Activated CD8-positive, alpha-beta T cell treated with anti-CD3 and anti-CD28 coated beads for 36 hours (primary cell): ENCODE measurements around the gene PTPN4. TPM values are rescaled to one million over a fixed set of nuclear protein-coding genes. Genes with fewer than 3 reads are reported as not detected.

Experiments
- ATAC-seq: fragments of 200-7000 bp; cut with Tn5 transposase; one replicate; pipeline ENCODE4 v1.10.0; 2021; ENCODE audit warnings: mild to moderate bottlenecking, moderate library complexity
- CTCF ChIA-PET: fragments of 350-600 bp; sonication (Branson Sonifier 250); formaldehyde crosslinking; loops from one replicate; lab custom pipeline; 2021; ENCODE audit warnings: antibody characterized with exemption; lab: Charles Lee
- POLR2A ChIA-PET: fragments of 350-600 bp; sonication (Branson Sonifier 250); formaldehyde crosslinking; loops from one replicate; lab custom pipeline; 2021; ENCODE audit warnings: antibody characterized with exemption; lab: Charles Lee
- DNase-seq: peaks from one replicate; pipeline ENCODE4 v3.0.0-alpha.2; 2020
- H3K27ac Mint-ChIP-seq: one replicate; pipeline ENCODE4 v1.8.0; 2021; ENCODE audit warnings: mild to moderate bottlenecking, mixed read lengths
- H3K27me3 Mint-ChIP-seq: one replicate; pipeline ENCODE4 v1.8.0; 2021; ENCODE audit warnings: mixed read lengths
- H3K36me3 Mint-ChIP-seq: one replicate; pipeline ENCODE4 v1.8.0; 2021; ENCODE audit warnings: low read depth, mixed read lengths
- H3K4me1 Mint-ChIP-seq: one replicate; pipeline ENCODE4 v1.8.0; 2021; ENCODE audit warnings: low read depth, mixed read lengths
- H3K4me3 Mint-ChIP-seq: one replicate; pipeline ENCODE4 v1.8.0; 2021; ENCODE audit warnings: mild to moderate bottlenecking, moderate library complexity, mixed read lengths
- H3K9me3 Mint-ChIP-seq: one replicate; pipeline ENCODE4 v1.8.0; 2021; ENCODE audit warnings: mixed read lengths
- intact Hi-C: fragments of 100-400 bp; cut with micrococcal nuclease; formaldehyde crosslinking; loops from one replicate; pipeline ENCODE4 v1.10.0; 2022
- total RNA-seq, 2 experiments: library from RNA; stranded (reverse); gene quantifications; one replicate each; pipeline ENCODE4 v1.2.3, GENCODE V29; 2021
- TF ChIP-seq, protein P1 (sequence below): fragments of 200-600 bp; IDR thresholded peaks from one replicate; pipeline ENCODE4 v1.8.0; 2022; ENCODE audit warnings: antibody characterized with exemption, mild to moderate bottlenecking

Gene PTPN4
- total RNA-seq, 2 experiments from 2014 or later, result 34.4 to 40.2 TPM

DNA sequence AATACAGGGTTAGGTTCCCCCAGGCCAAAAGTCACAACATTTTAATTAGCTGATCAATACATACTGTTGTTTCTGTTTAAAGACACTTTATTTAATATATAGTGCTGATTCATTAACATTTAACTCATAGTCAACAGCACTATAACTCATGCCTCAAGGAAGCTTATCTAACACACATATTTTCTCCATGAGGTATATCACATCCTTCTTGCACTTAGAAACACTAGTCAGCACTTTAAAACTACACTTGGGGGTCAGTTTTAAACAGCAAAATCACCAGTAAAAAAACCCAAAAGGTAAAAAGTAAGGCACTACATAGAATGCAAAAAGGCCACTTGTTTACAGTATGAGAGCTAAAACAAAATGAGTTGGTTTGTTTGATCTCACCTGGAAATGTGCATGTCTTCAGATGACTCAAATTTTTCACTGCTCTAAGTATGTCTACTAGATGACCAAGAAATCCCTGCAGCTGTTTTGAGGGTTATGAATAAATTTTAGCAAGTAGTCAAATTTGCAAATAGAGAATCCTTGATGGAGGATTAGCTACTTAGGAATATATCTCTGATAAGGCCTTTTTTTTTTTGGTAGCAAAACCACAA lies 199.0 kb downstream of the PTPN4 start:
- POLR2A ChIA-PET, result no interaction called here
- H3K9me3 Mint-ChIP-seq, result no peaks in the 10 kb centered on the region
- CTCF ChIA-PET, result interaction anchor here (1.7 to 1.8 kb wide), 2 partner anchors 16 to 256 kb away, joined by 3 to 5 read pairs; no protein-coding TSS in a partner anchor
- ATAC-seq, result peak; percentile 67
- H3K27me3 Mint-ChIP-seq, result no peaks in the 10 kb centered on the region
- H3K36me3 Mint-ChIP-seq, result peaks cover 41% of the 10 kb centered on the region
- intact Hi-C loops, result no loop called here
- H3K4me1 Mint-ChIP-seq, result peaks cover 27% of the 10 kb centered on the region
- TF ChIP-seq, protein P1, sequence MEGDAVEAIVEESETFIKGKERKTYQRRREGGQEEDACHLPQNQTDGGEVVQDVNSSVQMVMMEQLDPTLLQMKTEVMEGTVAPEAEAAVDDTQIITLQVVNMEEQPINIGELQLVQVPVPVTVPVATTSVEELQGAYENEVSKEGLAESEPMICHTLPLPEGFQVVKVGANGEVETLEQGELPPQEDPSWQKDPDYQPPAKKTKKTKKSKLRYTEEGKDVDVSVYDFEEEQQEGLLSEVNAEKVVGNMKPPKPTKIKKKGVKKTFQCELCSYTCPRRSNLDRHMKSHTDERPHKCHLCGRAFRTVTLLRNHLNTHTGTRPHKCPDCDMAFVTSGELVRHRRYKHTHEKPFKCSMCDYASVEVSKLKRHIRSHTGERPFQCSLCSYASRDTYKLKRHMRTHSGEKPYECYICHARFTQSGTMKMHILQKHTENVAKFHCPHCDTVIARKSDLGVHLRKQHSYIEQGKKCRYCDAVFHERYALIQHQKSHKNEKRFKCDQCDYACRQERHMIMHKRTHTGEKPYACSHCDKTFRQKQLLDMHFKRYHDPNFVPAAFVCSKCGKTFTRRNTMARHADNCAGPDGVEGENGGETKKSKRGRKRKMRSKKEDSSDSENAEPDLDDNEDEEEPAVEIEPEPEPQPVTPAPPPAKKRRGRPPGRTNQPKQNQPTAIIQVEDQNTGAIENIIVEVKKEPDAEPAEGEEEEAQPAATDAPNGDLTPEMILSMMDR, result no peak
- DNase-seq, result no peak
- H3K4me3 Mint-ChIP-seq, result no peak overlapping the region
- H3K27ac Mint-ChIP-seq, result peak overlapping the region; percentile 50

DNA sequence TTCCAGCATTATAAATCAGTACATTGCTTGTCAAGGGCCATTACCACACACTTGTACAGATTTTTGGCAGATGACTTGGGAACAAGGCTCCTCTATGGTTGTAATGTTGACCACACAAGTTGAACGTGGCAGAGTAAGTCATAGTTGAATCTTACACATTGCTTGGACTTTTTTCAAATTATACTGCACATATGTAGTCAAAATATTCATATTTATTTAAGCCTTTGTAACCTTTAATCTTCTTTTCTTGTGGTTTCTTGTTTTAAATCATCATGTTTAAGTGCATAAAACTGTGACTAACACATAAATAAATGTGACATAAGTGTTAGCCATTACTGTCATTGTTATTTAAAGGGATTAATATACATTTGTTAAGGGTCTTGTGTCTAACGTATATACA lies 201.1 kb downstream of the PTPN4 start:
- ATAC-seq (peak; percentile 74), DNase-seq (no peak)
- ChIA-PET CTCF (no interaction called here), POLR2A (no interaction called here)
- intact Hi-C loops, result no loop called here
- peaks cover 37% of the 10 kb centered on the region for H3K36me3 Mint-ChIP-seq
- H3K4me1 Mint-ChIP-seq, result peaks cover 22% of the 10 kb centered on the region
- no peaks in the 10 kb centered on the region for H3K27me3 Mint-ChIP-seq
- peak overlapping the region; percentile 49 for H3K27ac Mint-ChIP-seq
- no peaks in the 10 kb centered on the region for H3K9me3 Mint-ChIP-seq
- TF ChIP-seq, protein P1, result no peak
- H3K4me3 Mint-ChIP-seq, result no peak overlapping the region

DNA sequence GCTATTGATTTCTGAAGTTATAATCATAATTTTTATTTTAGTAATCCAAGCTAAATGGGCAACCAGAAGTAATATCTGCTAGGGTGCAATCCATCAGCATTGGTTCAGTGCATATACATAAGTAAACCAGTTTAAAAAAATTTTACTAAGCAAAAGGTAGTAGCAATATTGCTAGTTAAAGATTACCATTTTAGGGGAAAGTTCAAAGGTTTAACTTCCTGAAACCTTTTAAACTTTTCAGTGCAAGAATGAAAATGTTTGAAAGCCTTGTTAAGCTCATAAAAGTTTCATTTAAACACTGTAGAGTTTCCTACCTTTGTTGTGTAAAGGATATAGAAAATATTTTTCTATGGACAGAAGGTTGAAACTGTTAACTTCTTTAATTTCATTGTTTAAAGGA lies 222.2 kb downstream of the PTPN4 start:
- ATAC-seq (no peak), DNase-seq (no peak)
- intact Hi-C loops, result no loop called here
- Mint-ChIP-seq H3K9me3 (peaks cover 8% of the 10 kb centered on the region), H3K4me1 (peaks cover 11% of the 10 kb centered on the region), H3K27me3 (no peaks in the 10 kb centered on the region), H3K27ac (no peak overlapping the region), H3K36me3 (peaks cover 3% of the 10 kb centered on the region), H3K4me3 (no peak overlapping the region)
- CTCF ChIA-PET, result no interaction called here
- POLR2A ChIA-PET, result no interaction called here
- TF ChIP-seq, protein P1, result no peak

DNA sequence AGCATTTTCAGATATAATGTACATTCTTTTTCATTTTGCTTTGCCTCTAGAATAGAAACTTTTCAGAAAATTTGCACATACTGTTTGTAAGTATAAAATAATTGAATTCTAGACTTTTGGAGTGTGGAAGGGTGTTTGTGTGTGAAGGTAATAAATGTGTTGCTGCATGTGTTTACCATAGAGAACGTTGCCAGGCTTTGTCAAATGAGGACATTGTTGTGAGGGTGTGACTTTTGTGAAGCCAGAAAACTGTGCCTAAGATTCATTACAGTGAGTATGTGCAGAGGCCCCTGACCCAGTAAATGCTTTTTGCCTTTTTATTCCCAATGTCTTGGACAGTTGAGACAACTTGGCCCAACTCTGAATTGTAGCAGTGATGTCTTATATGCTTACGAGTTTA lies 222.8 kb downstream of the PTPN4 start:
- ChIA-PET POLR2A (no interaction called here), CTCF (interaction anchor here (0.7 to 2.4 kb wide), 3 partner anchors 11 to 340 kb away, joined by 3 to 8 read pairs (median 4); no protein-coding TSS in a partner anchor)
- H3K9me3 Mint-ChIP-seq, result peaks cover 8% of the 10 kb centered on the region
- no peak overlapping the region for H3K27ac Mint-ChIP-seq
- peaks cover 11% of the 10 kb centered on the region for H3K4me1 Mint-ChIP-seq
- no peaks in the 10 kb centered on the region for H3K36me3 Mint-ChIP-seq
- no peaks in the 10 kb centered on the region for H3K27me3 Mint-ChIP-seq
- no peak for ATAC-seq
- no peak for DNase-seq
- intact Hi-C loops, result no loop called here
- no peak overlapping the region for H3K4me3 Mint-ChIP-seq
- TF ChIP-seq, protein P1, result no peak

DNA sequence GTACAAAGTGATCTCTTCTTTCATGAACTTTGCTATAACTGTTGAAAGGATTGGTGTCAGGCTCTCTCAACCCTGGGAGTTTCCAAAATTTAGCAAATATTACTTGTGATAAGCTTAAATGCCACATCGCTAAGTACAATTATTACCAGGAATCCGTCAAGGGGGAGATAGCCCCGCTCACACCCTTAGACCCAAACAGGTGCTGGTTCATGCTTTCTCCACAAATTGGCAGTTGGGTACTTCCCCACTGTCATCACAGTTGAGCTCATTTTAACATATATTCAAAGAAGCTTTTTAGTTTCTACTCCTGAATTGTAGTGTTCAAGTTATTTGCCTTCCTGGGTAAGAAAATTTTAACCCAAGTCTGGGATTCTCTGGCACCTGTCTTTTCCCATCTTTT lies 223.4 kb downstream of the PTPN4 start:
- intact Hi-C loops, result no loop called here
- CTCF ChIA-PET, result interaction anchor here (0.7 to 2.4 kb wide), 4 partner anchors 12 to 341 kb away, joined by 3 to 8 read pairs (median 6); no protein-coding TSS in a partner anchor

More for the DNA sequence above, 223.4 kb downstream of the PTPN4 start:
- Mint-ChIP-seq H3K9me3 (peaks cover 8% of the 10 kb centered on the region), H3K27me3 (no peaks in the 10 kb centered on the region), H3K36me3 (no peaks in the 10 kb centered on the region), H3K27ac (no peak overlapping the region), H3K4me1 (peaks cover 11% of the 10 kb centered on the region), H3K4me3 (no peak overlapping the region)
- ATAC-seq (no peak), DNase-seq (no peak)
- POLR2A ChIA-PET, result no interaction called here
- TF ChIP-seq, protein P1, result no peak
